Activated CD4-positive, alpha-beta T cell treated with anti-CD3 and anti-CD28 coated beads, Interleukin-2, amount 50 U/mL, for 24 hours (primary cell): ENCODE results near the gene ZNF133.

Source experiments
- DNase-seq, 2 donors: peaks; one replicate each; pipeline ENCODE4 v3.0.0-alpha.2; 2020; ENCODE audit warnings: low read depth in 1 of 2, low spot score in 1 of 2

ZNF133 gene

GRCh38 chr20:18361678-18362077 is 73.4 kb downstream of the ZNF133 start:
- DNase-seq: no peak

GRCh38 chr20:18362916-18363315 is 74.6 kb downstream of the ZNF133 start:
- no peak for DNase-seq

GRCh38 chr20:18363708-18364107 is 75.4 kb downstream of the ZNF133 start:
- no peak for DNase-seq

- no peak for DNase-seq
Measured at GRCh38 chr20:18364768-18365167, 76.4 kb downstream of the ZNF133 start.
